ENCODE results near the gene FUT8.

- no peak for TF ChIP-seq CTCF (IDR thresholded peaks at IDR 0.05)
- TF ChIP-seq POLR2A (IDR thresholded peaks at IDR 0.05): no peak
These were observed 82.7 kb downstream of the FUT8 start for GRCh38 chr14:65495196-65495595.
